Activated naive CD4-positive, alpha-beta T cell treated with anti-CD3 and anti-CD28 coated beads, Interleukin-2, amount 50 U/mL, for 72 hours (primary cell): ENCODE data around the gene TSHZ2. TPM values are rescaled to one million over a fixed set of nuclear protein-coding genes. Genes with fewer than 3 reads are reported as not detected.

Source experiments
- ATAC-seq, 2 donors: fragments of 150-1000 bp; cut with Tn5 transposase; 2 replicates each; pipeline ENCODE4 v1.10.0; 2021; ENCODE audit warnings: mild to moderate bottlenecking in 2 of 2, moderate library complexity in 2 of 2
- DNase-seq, 2 donors: peaks; one replicate each; pipeline ENCODE4 v3.0.0; 2021 to 2022; ENCODE audit warnings: low spot score in 2 of 2
- H3K27ac Mint-ChIP-seq, 2 donors: one replicate each; pipeline ENCODE4 v1.8.0; 2022; ENCODE audit warnings: mild to moderate bottlenecking in 2 of 2, mixed read lengths in 2 of 2
- H3K36me3 Mint-ChIP-seq, 2 donors: one replicate each; pipeline ENCODE4 v1.8.0; 2022; ENCODE audit warnings: mixed read lengths in 2 of 2
- H3K9me3 Mint-ChIP-seq, 2 donors: one replicate each; pipeline ENCODE4 v1.8.0; 2022; ENCODE audit warnings: mixed read lengths in 2 of 2
- total RNA-seq, 2 donors: library from RNA; stranded (reverse); gene quantifications; one replicate each; pipeline ENCODE4 v1.2.3, GENCODE V29; 2022

Gene TSHZ2
- total RNA-seq, 2 donors from 2014 or later: 31.4 to 91.0 TPM

DNA sequence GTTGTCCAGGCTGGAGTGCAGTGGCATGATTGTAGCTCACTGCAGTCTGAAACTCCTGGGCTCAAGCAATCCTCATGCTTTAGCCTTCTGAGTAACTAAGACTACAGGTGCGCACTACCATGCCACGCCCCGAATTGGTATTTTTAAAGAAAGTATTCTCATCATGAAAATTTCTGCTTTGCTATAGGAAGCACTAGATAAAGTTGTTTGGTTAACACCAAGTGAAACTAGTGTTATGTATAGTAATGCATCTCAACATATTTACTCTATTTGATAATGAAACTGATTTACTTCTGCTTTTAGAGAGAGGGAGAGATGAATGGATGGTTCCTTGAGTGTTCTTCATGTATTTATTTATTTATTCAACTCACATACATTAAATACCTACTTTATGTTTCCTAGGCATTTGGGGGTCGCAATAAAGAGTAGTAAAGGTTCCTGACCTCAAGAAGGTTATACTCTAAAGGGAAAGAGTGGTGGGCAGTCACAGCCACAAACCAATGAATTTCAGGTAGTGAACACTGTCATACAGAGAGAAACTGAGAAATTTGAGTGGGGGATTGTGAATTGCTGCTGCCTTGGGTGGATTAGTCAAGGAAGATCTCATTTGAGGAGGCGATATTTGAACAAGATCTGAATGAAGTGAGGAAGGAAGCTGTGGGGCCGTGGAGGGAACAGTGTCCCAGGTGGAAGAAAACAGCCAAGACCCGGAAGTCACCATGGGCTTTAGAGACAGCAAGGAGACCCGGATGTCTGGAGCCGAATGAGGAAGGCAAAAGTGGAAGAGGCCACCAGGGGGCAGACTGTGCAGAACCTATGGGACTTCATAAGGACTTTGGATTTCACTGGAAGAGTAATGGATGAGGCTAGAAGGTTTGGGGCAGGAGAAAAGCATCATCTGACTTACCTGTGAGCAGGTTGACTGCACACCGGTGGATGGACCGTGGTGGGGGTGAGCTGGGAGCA, 185.6 kb downstream of the TSHZ2 start:
- peak; percentile 17 to 31 for ATAC-seq
- Mint-ChIP-seq H3K9me3 (peaks cover 0 to 19% of the 10 kb centered on the region in 2 donors), H3K27ac (peak overlapping the region; percentile 60 to 92)

DNA sequence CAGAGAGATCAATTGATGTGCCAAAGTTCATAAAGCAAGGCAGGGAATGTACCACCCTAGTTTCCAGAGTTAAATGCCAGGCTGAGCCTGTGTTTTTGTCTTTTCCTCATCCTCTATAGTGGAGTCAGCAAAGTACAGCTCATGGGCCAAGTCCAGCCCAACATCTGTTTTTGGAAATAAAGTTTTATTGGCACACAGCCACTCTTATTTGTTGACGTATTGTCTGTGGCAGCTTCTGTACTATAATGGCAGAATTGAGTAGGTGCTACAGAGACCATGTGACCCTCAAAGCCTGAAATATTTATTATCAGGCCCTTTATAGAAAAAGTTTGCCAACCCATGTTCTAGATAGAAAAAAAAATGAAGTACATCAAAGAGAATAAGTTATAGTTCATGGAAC, 187.0 kb downstream of the TSHZ2 start:
- DNase-seq (no peak), ATAC-seq (no peak)
- Mint-ChIP-seq H3K36me3 (peaks cover 6 to 91% of the 10 kb centered on the region in 2 donors), H3K27ac (peak overlapping the region in 1 of 2 donors; percentile 26), H3K9me3 (peaks cover 0 to 19% of the 10 kb centered on the region in 2 donors)

More for the DNA sequence above, 185.6 kb downstream of the TSHZ2 start:
- peaks cover 6 to 83% of the 10 kb centered on the region in 2 donors for H3K36me3 Mint-ChIP-seq
- DNase-seq: no peak

GRCh38 chr20:53161073-53161472, 188.9 kb downstream of the TSHZ2 start:
- peak overlapping the region in 1 of 2 donors; percentile 75 for H3K27ac Mint-ChIP-seq
- no peak for DNase-seq
- peaks cover 6 to 77% of the 10 kb centered on the region in 2 donors for H3K36me3 Mint-ChIP-seq
- ATAC-seq: no peak
- peaks cover 0 to 19% of the 10 kb centered on the region in 2 donors for H3K9me3 Mint-ChIP-seq

- DNase-seq (no peak), ATAC-seq (no peak)
- Mint-ChIP-seq H3K27ac (no peak overlapping the region), H3K36me3 (peaks cover 6 to 75% of the 10 kb centered on the region in 2 donors), H3K9me3 (peaks cover 0 to 19% of the 10 kb centered on the region in 2 donors)
These were observed 189.3 kb downstream of the TSHZ2 start for GRCh38 chr20:53161473-53161872.

DNA sequence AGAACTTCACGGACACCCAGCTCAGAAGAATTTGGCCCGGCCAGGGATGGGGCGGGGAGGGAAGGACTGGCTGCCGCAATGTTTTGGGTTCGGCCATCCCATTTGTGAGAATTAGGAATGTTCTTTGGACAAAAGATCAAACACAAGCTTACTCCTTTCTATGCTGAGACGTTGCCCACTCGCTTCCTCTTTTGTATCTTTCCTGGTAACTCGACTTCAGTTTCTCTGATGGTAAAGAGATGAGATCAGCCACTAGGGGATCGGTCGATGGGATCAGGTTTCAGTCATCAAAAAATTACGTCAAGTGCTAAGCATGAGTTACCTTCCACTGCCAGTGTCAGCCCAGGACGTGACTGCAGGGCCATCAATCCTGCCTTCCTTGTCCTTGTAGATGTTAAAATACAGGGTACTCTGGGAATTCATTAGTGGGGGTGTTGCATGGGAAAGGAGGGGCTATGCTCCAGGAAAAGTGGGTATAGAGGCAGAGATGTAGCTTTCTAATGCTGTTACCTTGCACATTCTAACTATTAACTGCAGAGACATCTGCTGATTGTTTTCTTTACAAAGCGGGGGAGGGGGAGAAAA, 190.2 kb downstream of the TSHZ2 start:
- Mint-ChIP-seq H3K36me3 (peaks cover 6 to 71% of the 10 kb centered on the region in 2 donors), H3K27ac (peak overlapping the region; percentile 18 to 45), H3K9me3 (peaks cover 0 to 19% of the 10 kb centered on the region in 2 donors)
- ATAC-seq (peak in 1 of 2 donors; percentile 13), DNase-seq (no peak)

DNA sequence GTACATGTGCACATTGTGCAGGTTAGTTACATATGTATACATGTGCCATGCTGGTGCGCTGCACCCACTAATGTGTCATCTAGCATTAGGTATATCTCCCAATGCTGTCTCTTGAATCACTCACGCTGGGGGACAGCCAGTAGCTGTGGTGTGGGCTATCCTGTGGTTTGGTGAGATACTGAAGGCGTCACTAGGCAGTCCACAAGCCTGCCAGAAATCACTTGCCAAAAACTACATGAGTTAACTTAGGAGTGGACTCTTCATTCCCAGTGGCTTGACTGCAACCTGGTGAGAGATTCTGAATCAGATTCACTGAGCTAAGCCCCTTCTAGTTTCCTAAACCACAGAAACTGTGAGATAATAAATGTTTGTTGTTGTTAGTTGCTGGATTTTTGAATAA, 191.3 kb downstream of the TSHZ2 start:
- Mint-ChIP-seq H3K27ac (no peak overlapping the region), H3K9me3 (peaks cover 0 to 8% of the 10 kb centered on the region in 2 donors), H3K36me3 (peaks cover 0 to 66% of the 10 kb centered on the region in 2 donors)
- DNase-seq (peak in 1 of 2 donors; percentile 39), ATAC-seq (peak; percentile 92)

DNA sequence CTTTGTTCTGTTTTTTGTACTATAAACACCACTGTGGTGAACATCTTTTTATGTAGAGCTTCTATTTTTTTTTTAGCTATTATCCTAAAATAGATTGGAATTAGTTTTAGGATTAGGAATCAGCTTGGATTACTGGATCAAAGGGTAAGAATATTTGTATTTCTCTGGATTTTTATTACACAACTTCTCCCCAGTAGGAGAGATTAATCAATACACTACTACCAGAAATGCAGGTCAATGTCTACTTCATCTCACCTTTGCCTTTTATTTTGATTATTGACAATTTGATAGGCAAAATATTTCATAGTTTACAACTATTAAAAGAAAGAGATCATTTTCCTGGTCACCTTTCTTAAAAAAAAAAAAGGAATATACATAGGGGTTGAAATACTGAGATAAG, 191.9 kb downstream of the TSHZ2 start:
- H3K9me3 Mint-ChIP-seq: peaks cover 0 to 7% of the 10 kb centered on the region in 2 donors
- H3K27ac Mint-ChIP-seq: no peak overlapping the region

DNA sequence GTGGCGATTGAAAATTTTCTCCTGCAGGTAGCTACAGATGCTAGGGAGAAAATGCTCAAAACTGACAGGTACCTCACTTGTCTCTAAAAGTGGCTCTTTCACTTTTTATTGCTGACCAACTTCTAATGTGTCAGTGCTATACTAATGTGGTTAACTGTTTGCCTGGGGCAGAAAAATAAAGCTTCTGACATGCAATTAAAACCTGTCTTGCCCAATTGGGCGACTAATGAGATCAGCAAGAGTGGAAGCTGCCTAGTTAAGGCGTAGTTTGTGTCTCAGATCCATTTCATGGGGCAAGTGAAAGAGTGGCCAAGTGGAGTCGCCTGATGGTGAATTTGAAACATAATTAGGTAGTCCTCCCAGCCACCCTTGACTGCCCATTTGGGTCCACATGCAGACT, 193.3 kb downstream of the TSHZ2 start:
- no peak for DNase-seq
- peaks cover 0 to 7% of the 10 kb centered on the region in 2 donors for H3K9me3 Mint-ChIP-seq
- ATAC-seq: no peak
- H3K27ac Mint-ChIP-seq: no peak overlapping the region
- peaks cover 0 to 48% of the 10 kb centered on the region in 2 donors for H3K36me3 Mint-ChIP-seq

More for the DNA sequence above, 191.9 kb downstream of the TSHZ2 start:
- peaks cover 0 to 60% of the 10 kb centered on the region in 2 donors for H3K36me3 Mint-ChIP-seq
- DNase-seq (no peak), ATAC-seq (no peak)

- H3K27ac Mint-ChIP-seq: no peak overlapping the region
These were observed 196.3 kb downstream of the TSHZ2 start for GRCh38 chr20:53168491-53168890.

GRCh38 chr20:53170196-53170595, 198.0 kb downstream of the TSHZ2 start:
- Mint-ChIP-seq H3K36me3 (peaks cover 0 to 23% of the 10 kb centered on the region in 2 donors), H3K27ac (no peak overlapping the region), H3K9me3 (no peaks in the 10 kb centered on the region)
- ATAC-seq (no peak), DNase-seq (no peak)

More at GRCh38 chr20:53168491-53168890, 196.3 kb downstream of the TSHZ2 start:
- ATAC-seq (no peak), DNase-seq (no peak)
- H3K36me3 Mint-ChIP-seq: peaks cover 0 to 25% of the 10 kb centered on the region in 2 donors
- no peaks in the 10 kb centered on the region for H3K9me3 Mint-ChIP-seq

DNA sequence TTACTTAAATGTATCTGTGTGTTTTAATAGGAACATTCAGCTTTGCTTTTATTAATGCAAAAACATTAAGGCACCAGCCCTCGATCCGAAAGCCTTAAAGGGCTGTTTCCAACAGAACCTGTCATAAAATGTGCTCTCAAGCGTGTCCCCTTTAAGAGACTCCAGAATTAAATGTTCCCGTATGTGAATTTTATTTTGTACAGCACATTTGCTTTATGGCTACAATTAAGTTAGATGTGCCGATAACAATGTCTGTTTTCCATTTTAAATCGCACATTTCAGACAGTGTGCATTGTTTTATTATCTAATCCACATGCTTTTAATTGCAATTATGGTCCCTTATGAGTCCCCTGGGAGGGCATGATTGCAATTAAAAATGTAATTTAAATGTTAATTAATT, 198.9 kb downstream of the TSHZ2 start:
- H3K27ac Mint-ChIP-seq: no peak overlapping the region
- ATAC-seq: no peak
- H3K9me3 Mint-ChIP-seq: no peaks in the 10 kb centered on the region

DNA sequence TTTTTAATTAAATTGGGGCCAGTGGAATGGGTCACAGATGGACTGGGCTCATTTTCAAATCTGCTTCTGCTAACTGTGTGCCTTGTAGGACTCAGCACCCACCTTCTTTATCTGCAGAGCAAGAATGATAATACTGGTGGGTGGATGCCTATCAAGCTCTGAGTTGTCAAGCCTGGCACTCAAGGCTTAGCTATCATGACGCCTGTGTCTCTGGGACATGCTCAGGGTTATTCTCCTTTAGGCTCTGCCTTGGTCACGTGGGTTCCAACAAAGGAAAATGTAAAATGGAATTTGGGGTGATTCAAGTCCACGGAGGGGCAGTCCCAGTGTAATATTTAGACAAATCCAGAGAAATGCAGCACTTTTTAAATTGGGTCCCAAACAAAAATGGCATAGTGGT, 202.3 kb downstream of the TSHZ2 start:
- no peak overlapping the region for H3K27ac Mint-ChIP-seq
- DNase-seq (no peak), ATAC-seq (no peak)
- H3K36me3 Mint-ChIP-seq: peaks cover 4 to 19% of the 10 kb centered on the region in 2 donors
- H3K9me3 Mint-ChIP-seq: no peaks in the 10 kb centered on the region

More for the DNA sequence above, 198.9 kb downstream of the TSHZ2 start:
- peaks cover 0 to 19% of the 10 kb centered on the region in 2 donors for H3K36me3 Mint-ChIP-seq
- no peak for DNase-seq

DNA sequence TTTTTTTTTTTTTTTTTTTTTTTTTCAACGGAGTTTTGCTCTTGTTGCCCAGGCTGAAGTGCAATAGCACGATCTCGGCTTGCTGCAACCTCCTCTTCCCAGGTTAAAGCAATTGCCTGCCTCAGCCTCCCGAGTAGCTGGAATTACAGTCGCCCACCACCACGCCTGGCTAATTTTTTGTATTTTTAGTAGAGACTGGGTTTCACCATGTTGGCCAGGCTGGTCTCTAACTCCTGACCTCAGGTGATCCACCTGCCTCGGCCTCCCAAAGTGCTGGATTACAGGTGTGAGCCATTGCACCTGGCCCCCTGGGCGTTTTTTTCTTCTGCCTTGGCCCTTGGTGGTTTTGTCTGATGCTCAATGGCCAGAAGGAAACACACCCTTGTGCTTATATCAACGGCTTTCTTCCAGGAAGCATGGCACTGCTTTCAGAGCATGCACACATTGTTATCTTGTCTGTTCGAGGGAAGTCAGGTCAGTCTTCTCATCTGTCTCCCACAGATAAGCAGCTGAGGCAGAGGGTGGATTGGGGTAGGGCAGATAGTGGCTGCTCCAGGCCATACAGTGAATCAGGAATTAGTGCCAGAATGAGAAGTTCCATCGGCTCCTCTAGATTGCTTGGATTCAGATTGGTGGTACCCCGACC, 203.1 kb downstream of the TSHZ2 start:
- Mint-ChIP-seq H3K9me3 (no peaks in the 10 kb centered on the region), H3K36me3 (peaks cover 4 to 23% of the 10 kb centered on the region in 2 donors), H3K27ac (peak overlapping the region in 1 of 2 donors; percentile 16)
- ATAC-seq (no peak), DNase-seq (no peak)

- ATAC-seq: no peak
These were observed 204.0 kb downstream of the TSHZ2 start for GRCh38 chr20:53176134-53176533.

GRCh38 chr20:53177687-53178086, 205.5 kb downstream of the TSHZ2 start:
- H3K9me3 Mint-ChIP-seq: peaks cover 0 to 4% of the 10 kb centered on the region in 2 donors

More at GRCh38 chr20:53176134-53176533, 204.0 kb downstream of the TSHZ2 start:
- H3K9me3 Mint-ChIP-seq: no peaks in the 10 kb centered on the region
- H3K27ac Mint-ChIP-seq: peak overlapping the region in 1 of 2 donors; percentile 16
- H3K36me3 Mint-ChIP-seq: peaks cover 4 to 26% of the 10 kb centered on the region in 2 donors
- no peak for DNase-seq

DNA sequence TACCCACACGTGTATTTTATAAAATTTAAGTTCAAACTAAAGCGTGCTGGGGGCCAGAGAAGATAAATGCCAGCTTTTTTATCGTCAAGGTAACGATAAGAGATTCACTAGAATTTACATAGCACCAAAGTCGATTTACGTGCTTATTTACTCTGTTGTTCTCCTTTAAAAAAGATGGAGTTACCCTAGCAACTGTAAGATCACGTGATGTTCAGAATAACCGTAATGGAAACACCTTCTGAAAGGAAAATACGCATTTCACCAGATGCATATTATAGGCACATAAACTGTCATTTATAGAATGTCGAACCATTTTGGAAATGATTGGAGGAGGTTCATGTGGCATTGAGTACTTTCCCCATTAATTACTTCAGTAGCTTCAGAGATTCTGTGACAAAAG, 207.6 kb downstream of the TSHZ2 start:
- Mint-ChIP-seq H3K36me3 (peaks cover 4 to 46% of the 10 kb centered on the region in 2 donors), H3K27ac (no peak overlapping the region), H3K9me3 (peaks cover 0 to 6% of the 10 kb centered on the region in 2 donors)
- no peak for DNase-seq
- ATAC-seq: no peak

More at GRCh38 chr20:53177687-53178086, 205.5 kb downstream of the TSHZ2 start:
- Mint-ChIP-seq H3K36me3 (peaks cover 4 to 34% of the 10 kb centered on the region in 2 donors), H3K27ac (no peak overlapping the region)
- no peak for DNase-seq
- no peak for ATAC-seq
